ENCODE data around the gene CAPN7.

CAPN7 gene

DNA sequence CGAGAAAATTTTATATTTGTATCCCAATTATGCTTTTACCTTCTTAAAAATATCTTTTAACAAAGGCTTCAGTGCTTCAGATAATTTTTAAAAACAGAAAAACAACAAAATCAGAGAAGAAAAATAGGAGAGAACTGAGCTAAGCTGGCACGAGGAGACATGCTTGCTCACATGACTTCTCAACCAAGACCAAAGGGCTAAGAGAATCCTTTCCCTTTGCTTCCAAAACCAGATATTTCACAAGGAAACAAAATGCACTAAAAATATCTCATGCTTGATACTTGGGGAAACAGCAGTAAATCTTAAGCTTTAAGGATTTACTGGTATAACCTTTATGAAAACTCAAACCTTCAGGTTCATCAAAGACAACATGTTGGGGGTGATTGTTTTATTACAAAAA, 58.4 kb downstream of the CAPN7 start:
- Mint-ChIP-seq H3K36me3 (ENCODE audit: low read depth) (peaks cover 18% of the 10 kb centered on the region), H3K4me3 (no peak overlapping the region), H3K9me3 (no peaks in the 10 kb centered on the region), H3K27me3 (ENCODE audit: low read depth) (no peaks in the 10 kb centered on the region), H3K27ac (no peak overlapping the region), H3K4me1 (peaks cover 20% of the 10 kb centered on the region)
- TF ChIP-seq, protein P1, sequence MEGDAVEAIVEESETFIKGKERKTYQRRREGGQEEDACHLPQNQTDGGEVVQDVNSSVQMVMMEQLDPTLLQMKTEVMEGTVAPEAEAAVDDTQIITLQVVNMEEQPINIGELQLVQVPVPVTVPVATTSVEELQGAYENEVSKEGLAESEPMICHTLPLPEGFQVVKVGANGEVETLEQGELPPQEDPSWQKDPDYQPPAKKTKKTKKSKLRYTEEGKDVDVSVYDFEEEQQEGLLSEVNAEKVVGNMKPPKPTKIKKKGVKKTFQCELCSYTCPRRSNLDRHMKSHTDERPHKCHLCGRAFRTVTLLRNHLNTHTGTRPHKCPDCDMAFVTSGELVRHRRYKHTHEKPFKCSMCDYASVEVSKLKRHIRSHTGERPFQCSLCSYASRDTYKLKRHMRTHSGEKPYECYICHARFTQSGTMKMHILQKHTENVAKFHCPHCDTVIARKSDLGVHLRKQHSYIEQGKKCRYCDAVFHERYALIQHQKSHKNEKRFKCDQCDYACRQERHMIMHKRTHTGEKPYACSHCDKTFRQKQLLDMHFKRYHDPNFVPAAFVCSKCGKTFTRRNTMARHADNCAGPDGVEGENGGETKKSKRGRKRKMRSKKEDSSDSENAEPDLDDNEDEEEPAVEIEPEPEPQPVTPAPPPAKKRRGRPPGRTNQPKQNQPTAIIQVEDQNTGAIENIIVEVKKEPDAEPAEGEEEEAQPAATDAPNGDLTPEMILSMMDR (IDR thresholded peaks at IDR 0.05; ENCODE audit: unreplicated experiment in 3 of 3), result no peak

DNA sequence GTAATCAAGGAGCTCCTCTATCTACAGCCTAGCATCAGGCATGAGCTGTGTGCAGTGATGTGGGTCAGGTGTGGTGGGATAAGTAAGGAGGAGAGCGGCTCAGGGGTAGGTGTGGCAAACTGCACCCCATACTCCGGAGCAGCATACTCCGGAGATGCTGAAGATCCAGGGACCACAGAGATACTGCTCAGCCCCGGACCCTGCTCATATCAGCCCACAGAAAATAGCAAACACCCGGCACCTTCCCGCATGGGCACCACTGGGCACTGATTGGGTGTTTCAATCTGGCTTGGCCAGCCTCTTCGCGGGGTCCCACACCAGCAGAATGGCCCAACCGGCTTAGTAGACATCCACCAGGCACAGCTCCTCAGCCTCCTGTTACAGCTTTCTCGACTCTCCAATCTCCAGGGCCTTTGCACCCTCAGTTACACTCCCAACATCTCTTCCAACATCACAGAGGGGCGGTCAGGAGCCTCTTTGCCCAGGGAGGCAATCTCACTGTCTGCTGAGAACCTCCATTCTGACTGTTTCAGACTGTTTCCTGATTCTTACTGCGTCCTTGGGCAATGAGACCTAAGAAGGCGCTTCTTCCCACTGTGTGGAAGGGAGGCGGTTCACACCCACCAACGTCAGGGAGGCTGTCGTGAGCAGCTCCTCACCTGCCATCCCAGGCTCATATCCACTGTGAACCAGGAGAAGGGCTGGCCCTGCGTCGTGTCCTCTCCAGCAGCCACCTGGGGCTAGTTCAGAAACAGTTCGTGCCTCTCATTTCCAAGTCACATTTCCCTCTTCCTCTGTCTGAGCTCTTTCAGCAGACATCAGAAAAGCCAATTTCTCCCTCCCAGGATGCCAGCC, 59.8 kb downstream of the CAPN7 start:
- TF ChIP-seq, protein P1 (IDR thresholded peaks at IDR 0.05; ENCODE audit: unreplicated experiment in 3 of 3), result no peak
- Mint-ChIP-seq H3K27me3 (ENCODE audit: low read depth) (no peaks in the 10 kb centered on the region), H3K36me3 (ENCODE audit: low read depth) (peaks cover 4% of the 10 kb centered on the region), H3K4me3 (no peak overlapping the region), H3K9me3 (no peaks in the 10 kb centered on the region), H3K27ac (no peak overlapping the region), H3K4me1 (peaks cover 20% of the 10 kb centered on the region)

DNA sequence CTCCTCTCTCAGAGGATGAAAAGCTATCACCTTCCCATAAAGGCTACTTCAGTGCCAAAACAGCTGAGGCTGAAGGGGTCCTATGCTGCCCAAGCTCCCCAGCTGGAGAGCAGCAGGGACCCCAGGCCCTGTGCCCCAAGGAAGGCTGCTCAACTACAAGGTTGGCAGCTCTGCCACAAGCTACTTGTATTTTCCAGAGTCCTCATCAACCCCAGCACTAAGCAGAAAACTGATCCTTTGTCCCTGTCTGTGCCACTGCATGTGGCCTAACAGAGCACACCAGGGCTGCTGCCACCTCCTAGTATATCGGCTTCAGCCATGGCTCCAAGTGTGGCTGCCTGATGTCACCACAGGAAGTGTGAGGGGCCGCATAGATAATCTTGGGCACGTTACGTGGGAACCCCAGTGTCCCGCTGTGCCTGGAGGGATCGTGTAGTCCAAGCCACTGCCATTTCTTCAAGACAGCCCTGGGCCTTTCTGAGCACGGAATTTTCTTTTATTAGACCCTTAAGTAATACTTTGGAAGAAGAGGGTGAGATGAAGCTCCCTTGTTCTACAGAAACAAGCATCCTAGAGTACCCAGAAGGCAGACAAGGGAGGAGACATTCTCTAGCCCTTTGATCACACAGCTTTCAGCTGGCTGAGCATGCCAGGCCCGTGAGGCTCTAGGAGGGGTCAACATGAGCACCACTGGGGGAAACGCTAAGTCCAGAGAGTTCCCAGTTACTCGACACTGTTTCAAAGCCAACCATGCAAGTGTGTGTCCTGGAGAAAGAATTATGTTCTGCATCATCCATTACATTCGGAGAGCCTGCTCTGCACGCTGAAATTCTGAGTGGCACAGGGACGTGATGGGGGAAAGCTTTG, 60.7 kb downstream of the CAPN7 start:
- H3K9me3 Mint-ChIP-seq, result no peaks in the 10 kb centered on the region
- H3K4me1 Mint-ChIP-seq, result peaks cover 20% of the 10 kb centered on the region
- H3K4me3 Mint-ChIP-seq, result no peak overlapping the region
- H3K36me3 Mint-ChIP-seq (ENCODE audit: low read depth), result no peaks in the 10 kb centered on the region
- no peak overlapping the region for H3K27ac Mint-ChIP-seq
- H3K27me3 Mint-ChIP-seq (ENCODE audit: low read depth), result no peaks in the 10 kb centered on the region
- TF ChIP-seq, protein P1 (IDR thresholded peaks at IDR 0.05; ENCODE audit: unreplicated experiment in 3 of 3), result no peak

DNA sequence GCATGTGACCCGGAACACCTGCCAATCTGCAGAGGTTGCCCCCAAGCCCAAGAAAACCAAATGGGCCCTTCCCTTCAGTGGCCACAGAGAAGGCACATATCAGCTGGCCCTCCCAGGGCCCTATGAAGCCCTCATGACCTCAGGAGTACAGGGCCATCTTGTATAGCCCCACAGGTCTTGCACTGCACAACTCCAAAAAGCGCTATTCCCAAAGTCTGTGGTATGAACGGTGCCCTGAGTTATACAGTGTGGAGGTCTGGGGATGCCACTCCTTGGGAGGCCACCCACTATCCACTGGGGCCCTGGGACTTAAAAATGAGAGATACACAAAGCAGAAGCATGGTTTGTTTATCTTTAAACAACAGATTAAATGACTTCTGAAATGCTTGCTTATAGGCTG, 61.5 kb downstream of the CAPN7 start:
- no peak overlapping the region for H3K4me3 Mint-ChIP-seq
- TF ChIP-seq, protein P1 (IDR thresholded peaks at IDR 0.05; ENCODE audit: unreplicated experiment in 3 of 3), result no peak

DNA sequence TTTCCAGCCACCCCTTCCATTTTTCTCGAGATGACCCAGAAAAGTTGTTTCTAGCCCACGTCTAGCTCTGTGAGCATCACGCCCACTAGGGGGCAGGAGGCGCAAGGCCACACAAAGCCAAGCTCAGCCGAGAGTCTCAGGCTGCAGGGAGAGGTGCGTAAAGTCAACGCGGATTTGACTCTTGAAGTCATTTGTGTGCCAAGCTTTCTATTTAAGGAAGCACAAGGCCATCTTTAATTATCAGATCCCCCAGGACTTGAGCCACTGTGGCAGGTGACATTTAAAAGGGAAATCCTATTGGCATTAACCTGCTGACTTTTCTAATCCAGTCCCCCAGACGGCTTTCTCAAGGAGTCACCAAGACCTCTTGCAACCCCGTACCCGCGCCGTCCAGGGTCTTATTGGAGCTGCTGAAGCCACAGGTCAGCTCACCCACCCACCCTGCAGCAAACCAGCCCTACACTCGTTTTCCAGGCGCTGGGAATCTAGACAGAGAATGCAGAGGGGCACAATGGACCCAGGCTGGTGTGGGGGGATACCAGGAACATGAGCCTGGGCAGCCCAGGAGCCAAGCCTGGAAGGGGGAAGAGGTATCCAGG, 62.1 kb downstream of the CAPN7 start:
- H3K4me1 Mint-ChIP-seq, result peaks cover 21% of the 10 kb centered on the region
- no peaks in the 10 kb centered on the region for H3K36me3 Mint-ChIP-seq (ENCODE audit: low read depth)
- H3K27me3 Mint-ChIP-seq (ENCODE audit: low read depth), result no peaks in the 10 kb centered on the region
- TF ChIP-seq, protein P1 (IDR thresholded peaks at IDR 0.05; ENCODE audit: unreplicated experiment in 3 of 3), result peak; percentile 88 to 95 (median 95)
- H3K9me3 Mint-ChIP-seq, result no peaks in the 10 kb centered on the region
- no peak overlapping the region for H3K4me3 Mint-ChIP-seq
- no peak overlapping the region for H3K27ac Mint-ChIP-seq

More for the DNA sequence above, 61.5 kb downstream of the CAPN7 start:
- no peaks in the 10 kb centered on the region for H3K27me3 Mint-ChIP-seq (ENCODE audit: low read depth)
- H3K27ac Mint-ChIP-seq, result no peak overlapping the region
- no peaks in the 10 kb centered on the region for H3K9me3 Mint-ChIP-seq
- peaks cover 20% of the 10 kb centered on the region for H3K4me1 Mint-ChIP-seq
- H3K36me3 Mint-ChIP-seq (ENCODE audit: low read depth), result no peaks in the 10 kb centered on the region

Data from nephron (organoid).